Endothelial cell (in vitro differentiated cells): ENCODE measurements around the gene FN3KRP. TPM values are rescaled to one million over a fixed set of nuclear protein-coding genes. Genes with fewer than 3 reads are reported as not detected.

ENCODE experiments used
- DNase-seq: peaks from one replicate; pipeline ENCODE4 v3.0.0; 2021; ENCODE audit warnings: low spot score
- H3K27ac Mint-ChIP-seq: one replicate; pipeline ENCODE4 v1.8.0; 2021; ENCODE audit warnings: mixed read lengths, inconsistent platforms; ENCODE audit not compliant: unreplicated experiment
- H3K27me3 Mint-ChIP-seq: one replicate; pipeline ENCODE4 v1.8.0; 2021; ENCODE audit warnings: mild to moderate bottlenecking, moderate library complexity, mixed read lengths, inconsistent platforms; ENCODE audit not compliant: unreplicated experiment
- H3K36me3 Mint-ChIP-seq: one replicate; pipeline ENCODE4 v1.8.0; 2021; ENCODE audit warnings: mild to moderate bottlenecking, low read depth, mixed read lengths, inconsistent platforms; ENCODE audit not compliant: unreplicated experiment
- H3K4me1 Mint-ChIP-seq: one replicate; pipeline ENCODE4 v1.8.0; 2021; ENCODE audit warnings: mild to moderate bottlenecking, mixed read lengths, inconsistent platforms; ENCODE audit not compliant: unreplicated experiment
- H3K4me3 Mint-ChIP-seq: one replicate; pipeline ENCODE4 v1.8.0; 2021; ENCODE audit warnings: mild to moderate bottlenecking, mixed read lengths, inconsistent platforms; ENCODE audit not compliant: unreplicated experiment
- H3K9me3 Mint-ChIP-seq: one replicate; pipeline ENCODE4 v1.8.0; 2021; ENCODE audit warnings: mixed read lengths, inconsistent platforms; ENCODE audit not compliant: unreplicated experiment
- CTCF ChIP-seq: fragments of 200-600 bp; sonication (generic); IDR thresholded peaks from one replicate; pipeline ENCODE4 v1.5.0; 2021; ENCODE audit warnings: antibody characterized with exemption; ENCODE audit not compliant: unreplicated experiment
- total RNA-seq: library from RNA; stranded (reverse); fragmentation: NEBNext Ultra II Directional; extraction: Animal tissue kit (Norgen Biotek cat#: 25700); gene quantifications from one replicate; pipeline ENCODE4 v1.2.1, GENCODE V29; 2021; ENCODE audit not compliant: unreplicated experiment

The FN3KRP gene
- total RNA-seq, 1 donor from 2014 or later = 27.9 TPM

- Mint-ChIP-seq H3K27me3 (no peaks in the 10 kb centered on the region), H3K27ac (no peak overlapping the region), H3K9me3 (peaks cover 5% of the 10 kb centered on the region), H3K36me3 (peaks cover 5% of the 10 kb centered on the region), H3K4me1 (no peaks in the 10 kb centered on the region), H3K4me3 (no peak overlapping the region)
- no peak for TF ChIP-seq CTCF
- no peak for DNase-seq
Measured at GRCh38 chr17:82683534-82683933, 33.0 kb upstream of the FN3KRP start.

DNA sequence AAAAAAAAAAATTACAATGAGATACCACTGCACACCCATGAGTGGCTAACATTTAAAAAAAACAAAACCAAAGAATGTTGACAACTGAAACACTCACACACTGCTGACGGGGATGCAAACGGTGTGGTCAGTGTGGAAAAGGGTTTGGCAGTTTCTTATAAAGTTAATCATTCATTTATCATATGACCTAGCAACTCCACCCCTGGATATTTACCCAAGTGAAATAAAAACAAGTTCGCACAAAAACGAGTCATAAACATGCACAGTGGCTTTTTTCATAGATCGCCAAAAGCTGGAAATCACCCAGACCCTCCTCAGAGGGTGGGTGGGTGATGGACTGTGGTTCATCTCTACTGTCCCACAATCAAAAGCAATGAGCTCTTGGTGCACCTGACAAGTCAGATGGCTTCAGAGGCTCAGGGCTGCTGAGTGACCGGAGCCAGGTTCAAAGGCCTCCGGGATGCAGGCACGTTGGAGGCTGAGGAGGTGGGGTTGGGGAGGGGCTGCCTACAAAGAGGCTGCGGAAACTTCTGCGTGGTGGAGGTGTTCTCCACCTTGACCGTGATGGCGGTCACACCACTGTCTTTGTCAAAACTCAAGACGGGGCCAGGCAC lies 32.2 kb upstream of the FN3KRP start:
- DNase-seq = no peak
- peaks cover 5% of the 10 kb centered on the region for H3K36me3 Mint-ChIP-seq
- H3K9me3 Mint-ChIP-seq = peaks cover 5% of the 10 kb centered on the region
- no peak for TF ChIP-seq CTCF
- no peak overlapping the region for H3K4me3 Mint-ChIP-seq
- no peak overlapping the region for H3K27ac Mint-ChIP-seq
- H3K4me1 Mint-ChIP-seq = no peaks in the 10 kb centered on the region
- no peaks in the 10 kb centered on the region for H3K27me3 Mint-ChIP-seq

DNA sequence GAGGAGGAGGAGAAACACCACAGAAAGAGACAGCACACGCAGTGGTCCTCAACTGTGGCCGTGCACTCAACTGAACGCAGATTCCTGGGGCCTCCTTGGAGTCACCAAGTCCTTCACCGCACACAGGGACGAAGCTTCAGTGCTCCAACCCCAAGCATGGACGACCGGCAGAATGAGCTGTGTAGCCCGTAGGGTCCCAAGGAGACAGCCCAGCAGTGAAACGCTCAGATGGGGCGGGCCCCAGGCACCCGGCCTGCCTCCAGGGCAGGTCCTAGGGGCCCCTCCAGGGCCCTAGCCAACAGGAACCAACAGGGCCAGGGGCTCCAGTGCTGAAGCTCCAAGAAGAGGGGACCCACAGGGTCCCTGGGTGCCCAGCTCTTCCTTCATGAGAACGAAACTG lies 31.2 kb upstream of the FN3KRP start:
- Mint-ChIP-seq H3K4me3 (no peak overlapping the region), H3K4me1 (no peaks in the 10 kb centered on the region), H3K27ac (no peak overlapping the region), H3K36me3 (peaks cover 8% of the 10 kb centered on the region), H3K9me3 (peaks cover 5% of the 10 kb centered on the region), H3K27me3 (peaks cover 1% of the 10 kb centered on the region)
- no peak for DNase-seq
- TF ChIP-seq CTCF = no peak

DNA sequence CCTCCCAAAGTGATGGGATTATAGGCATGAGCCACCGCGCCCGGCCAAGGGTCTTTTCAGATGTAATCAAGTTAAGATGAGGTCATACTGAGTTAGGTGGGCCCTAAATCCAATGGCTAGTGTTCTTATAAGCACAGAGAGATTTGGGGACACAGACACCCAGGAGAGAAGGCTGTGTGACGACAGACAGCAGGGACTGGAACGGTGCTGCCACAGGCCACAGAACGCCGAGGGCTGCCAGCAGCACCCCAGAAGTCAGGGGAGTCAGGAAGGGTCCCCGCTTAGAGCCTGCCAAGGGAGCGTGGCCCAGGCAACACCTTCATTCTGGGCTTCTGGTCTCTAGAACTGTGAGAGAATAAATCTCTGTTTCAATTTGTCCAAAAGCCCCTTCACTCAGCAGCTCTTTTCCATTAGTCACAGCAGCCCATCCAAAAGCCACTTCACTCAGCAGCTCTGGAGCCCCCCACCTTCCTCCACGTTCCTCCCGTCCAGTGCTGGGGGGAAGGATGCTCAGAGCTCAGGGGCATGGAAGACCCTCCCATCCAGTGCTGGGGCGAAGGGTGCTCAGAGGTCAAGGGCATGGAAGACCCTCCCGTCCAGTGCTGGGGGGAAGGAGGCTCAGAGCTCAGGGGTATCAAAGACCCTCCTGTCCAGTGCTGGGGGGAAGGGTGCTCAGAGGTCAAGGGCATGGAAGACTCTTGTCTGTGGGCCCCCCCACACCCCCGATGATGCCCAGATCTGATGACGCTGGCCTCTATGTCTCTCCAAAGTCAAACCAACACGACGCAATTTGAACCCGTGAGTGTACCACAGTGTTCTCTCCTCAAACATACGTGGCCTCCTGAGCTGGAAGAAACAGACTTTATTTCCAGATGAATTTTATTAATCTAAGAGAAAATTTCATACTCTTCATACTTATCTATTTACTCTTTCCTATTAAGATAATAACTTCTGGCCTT lies 29.9 kb upstream of the FN3KRP start:
- peaks cover 3% of the 10 kb centered on the region for H3K27me3 Mint-ChIP-seq
- H3K4me1 Mint-ChIP-seq = no peaks in the 10 kb centered on the region
- H3K27ac Mint-ChIP-seq = no peak overlapping the region

More for the DNA sequence above, 29.9 kb upstream of the FN3KRP start:
- H3K4me3 Mint-ChIP-seq = no peak overlapping the region
- DNase-seq = no peak
- no peak for TF ChIP-seq CTCF
- peaks cover 8% of the 10 kb centered on the region for H3K36me3 Mint-ChIP-seq
- peaks cover 5% of the 10 kb centered on the region for H3K9me3 Mint-ChIP-seq
